Fibroblast of villous mesenchyme (primary cell): ENCODE measurements around the gene PLEKHO2. TPM values are rescaled to one million over a fixed set of nuclear protein-coding genes. Genes with fewer than 3 reads are reported as not detected.
A peak's percentile ranks its signal among the peaks of the same experiment; 100 is the strongest.

Experiments used
- DNase-seq: peaks from one replicate; pipeline ENCODE4 v3.0.0-alpha.2; 2010; ENCODE audit warnings: low read depth
- H3K4me3 ChIP-seq: 2 replicates; pipeline ENCODE4 v1.5.1; 2011; ENCODE audit warnings: low read depth, mild to moderate bottlenecking, low read length
- CTCF ChIP-seq: IDR thresholded peaks from 2 replicates; pipeline ENCODE4 v1.5.1; 2012; ENCODE audit warnings: low read depth, mild to moderate bottlenecking, low read length; ENCODE audit not compliant: insufficient read depth
- total RNA-seq: library from RNA; depleted of rRNA; stranded (reverse); fragments of >200 nt; gene quantifications from 2 replicates; pipeline ENCODE4 v1.2.3, GENCODE V29; 2012

Gene PLEKHO2
- total RNA-seq, 1 donor, result 48.8 TPM

DNA sequence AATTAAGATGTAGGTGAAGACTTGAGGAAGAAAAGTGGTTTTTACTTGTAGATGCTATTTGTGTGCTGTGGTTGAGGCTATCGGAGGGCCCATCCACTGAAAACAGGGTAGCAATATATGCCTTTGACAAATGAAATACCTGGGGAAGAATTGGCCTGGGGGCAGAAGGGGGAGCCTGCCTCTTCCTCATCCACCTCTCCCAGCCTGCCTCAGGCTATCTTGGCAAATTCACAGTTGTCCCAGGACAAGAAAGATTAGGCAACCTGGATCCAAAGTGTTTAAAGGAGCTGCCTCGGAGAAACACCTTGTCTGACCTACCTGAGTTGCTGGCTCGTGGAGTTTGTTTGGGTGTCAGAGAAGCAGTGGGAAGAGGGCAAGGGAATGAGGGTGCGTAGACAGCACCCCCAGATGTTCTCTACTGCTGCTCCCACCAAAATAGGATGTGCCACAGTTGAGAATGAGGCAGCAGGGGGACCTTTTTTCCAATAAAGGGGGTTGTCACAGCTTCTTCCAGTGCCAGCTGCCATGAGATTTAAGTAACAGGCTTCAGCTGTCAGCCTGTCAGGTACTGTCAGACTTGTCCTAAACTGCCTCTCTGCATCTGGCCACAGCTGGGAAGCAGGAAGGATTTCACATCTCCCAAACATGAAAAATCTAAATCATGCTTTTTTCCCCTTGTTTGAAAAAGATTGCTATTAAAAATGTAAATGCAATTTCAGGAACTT lies 9.2 kb downstream of the PLEKHO2 start:
- no peak overlapping the region for H3K4me3 ChIP-seq
- DNase-seq, result no peak
- no peak for TF ChIP-seq CTCF

GRCh38 chr15:64851503-64851840 lies 9.8 kb downstream of the PLEKHO2 start:
- peak; percentile 96 for DNase-seq
- TF ChIP-seq CTCF, result no peak
- H3K4me3 ChIP-seq, result no peak overlapping the region

DNA sequence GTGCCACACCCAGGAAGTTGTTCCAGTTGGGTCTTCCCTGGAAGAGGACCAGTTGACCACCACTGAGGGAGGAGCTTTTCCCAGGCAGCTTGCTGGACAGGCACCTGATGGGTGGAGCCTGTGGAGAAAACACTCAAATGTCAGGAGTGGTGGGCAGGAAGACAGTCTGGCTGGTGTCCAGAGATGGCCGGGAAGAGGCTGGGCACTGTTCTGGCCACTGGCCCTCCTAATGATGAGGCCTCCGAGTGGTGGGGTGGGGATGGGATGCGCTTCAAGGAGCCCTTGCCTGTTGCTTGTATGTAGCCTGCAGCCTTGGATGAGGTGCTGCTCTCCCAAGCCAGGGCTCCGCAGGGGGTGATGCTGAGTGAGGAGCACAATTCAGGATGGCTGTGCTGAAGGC lies 12.3 kb downstream of the PLEKHO2 start:
- H3K4me3 ChIP-seq, result no peak overlapping the region
- TF ChIP-seq CTCF, result no peak
- peak; percentile 33 for DNase-seq

GRCh38 chr15:64854526-64854925 lies 12.8 kb downstream of the PLEKHO2 start:
- TF ChIP-seq CTCF, result no peak
- no peak for DNase-seq
- no peak overlapping the region for H3K4me3 ChIP-seq

DNA sequence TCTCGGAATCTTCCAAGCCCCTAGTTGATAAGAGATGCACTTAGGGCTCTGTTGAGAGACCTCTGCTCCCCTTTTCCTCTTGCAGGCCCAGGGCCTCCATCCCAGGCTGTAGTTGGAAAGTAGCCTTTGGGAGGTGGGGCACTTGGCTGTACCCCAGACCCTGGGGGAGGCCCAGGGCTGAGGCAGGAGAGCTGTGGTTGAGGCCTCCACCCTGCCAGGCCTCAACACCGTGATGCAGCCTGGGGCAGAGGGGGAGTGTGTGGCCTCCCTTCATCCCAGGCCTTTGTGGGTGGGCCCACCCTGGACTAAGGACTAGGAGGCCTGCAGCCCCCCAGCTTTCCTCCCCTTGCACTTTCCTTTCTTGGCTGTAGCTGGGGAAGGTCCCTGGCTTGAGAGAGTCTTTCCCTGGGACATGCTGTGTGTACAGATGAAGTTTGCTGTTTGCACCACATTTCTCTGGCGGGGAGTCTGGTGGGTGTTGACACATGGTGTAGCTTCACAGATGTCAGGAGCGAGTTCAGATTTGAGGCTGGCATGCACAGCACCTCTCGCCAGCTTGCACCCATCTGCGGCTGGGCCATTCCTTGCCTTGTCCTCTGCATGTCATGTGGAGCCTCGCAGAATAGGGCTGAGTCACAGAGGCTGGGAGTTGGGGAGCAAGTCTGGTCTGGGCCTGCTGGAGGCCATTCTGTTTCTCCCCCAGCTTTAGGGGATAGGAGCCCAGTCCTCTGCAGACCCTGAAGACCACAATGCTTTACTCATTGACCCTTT lies 13.7 kb downstream of the PLEKHO2 start:
- no peak overlapping the region for H3K4me3 ChIP-seq
- TF ChIP-seq CTCF, result no peak
- peak; percentile 51 for DNase-seq

DNA sequence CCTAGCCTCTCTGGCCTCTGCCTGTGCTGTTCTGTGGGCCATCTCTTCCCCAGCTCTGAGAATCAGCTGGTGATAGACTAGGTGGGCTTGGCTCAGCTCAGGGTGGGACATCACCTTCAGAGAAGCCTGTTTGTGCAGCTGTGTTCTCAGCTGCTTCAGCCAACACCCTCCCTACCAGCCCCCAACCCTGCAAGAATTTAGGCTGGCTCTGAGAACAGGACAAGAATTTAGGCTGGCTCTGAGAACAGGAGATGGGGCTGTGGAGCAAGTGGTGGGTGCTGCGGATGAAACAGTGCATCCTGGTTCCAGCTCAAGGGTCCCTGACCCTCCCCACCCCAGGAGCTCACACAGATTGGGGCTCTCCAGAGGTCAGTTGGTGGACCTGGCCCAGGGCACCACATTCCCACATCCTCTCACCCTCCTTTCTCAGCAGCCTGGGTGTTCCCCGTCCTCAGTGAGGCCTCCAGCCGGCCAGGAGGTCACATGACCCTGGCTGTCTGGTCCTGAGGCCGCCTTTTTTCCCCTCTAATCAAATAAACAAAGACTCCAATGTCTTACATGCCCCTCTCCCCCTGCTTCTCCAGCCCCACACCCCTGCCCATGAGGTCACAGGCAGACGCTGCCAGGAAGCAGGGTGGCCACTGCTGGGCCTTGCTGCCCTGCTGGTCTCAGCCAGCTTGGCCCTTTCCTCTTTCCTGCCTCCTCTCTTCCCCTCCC lies 14.9 kb downstream of the PLEKHO2 start:
- DNase-seq, result peak; percentile 91
- H3K4me3 ChIP-seq, result no peak overlapping the region
- peak; percentile 22 for TF ChIP-seq CTCF
